HepG2 (cell line): ENCODE results near the gene TMEM145.

Experiments
- CTCF ChIP-seq: sonication (generic); formaldehyde crosslinking; IDR thresholded peaks from 2 replicates; pipeline ENCODE4 v1.5.0; 2020; ENCODE audit warnings: mild to moderate bottlenecking, missing genetic modification reagents, moderate library complexity
- HOXA7 ChIP-seq: sonication (generic); formaldehyde crosslinking; IDR thresholded peaks from 2 replicates; pipeline ENCODE4 v1.8.1; 2022; ENCODE audit warnings: mild to moderate bottlenecking, missing genetic modification reagents, moderate library complexity
- POLR2AphosphoS5 ChIP-seq: IDR thresholded peaks from 2 replicates; pipeline ENCODE4 v1.6.1; 2012; ENCODE audit warnings: low read depth, low read length
- PRMT3 ChIP-seq: sonication (generic); formaldehyde crosslinking; IDR thresholded peaks from 2 replicates; pipeline ENCODE4 v1.8.1; 2022; ENCODE audit warnings: low read depth, mild to moderate bottlenecking, moderate library complexity, missing genetic modification reagents, borderline replicate concordance
- ZBED4 ChIP-seq: sonication (generic); formaldehyde crosslinking; IDR thresholded peaks from 2 replicates; pipeline ENCODE4 v1.4.0; 2020; ENCODE audit warnings: missing genetic modification reagents, borderline replicate concordance
- ZNF512 ChIP-seq: sonication (generic); formaldehyde crosslinking; IDR thresholded peaks from 2 replicates; pipeline ENCODE4 v1.4.0; 2020; ENCODE audit warnings: mild to moderate bottlenecking, missing genetic modification reagents

- TF ChIP-seq CTCF (CRISPR knock-in tag), result no peak
- TF ChIP-seq ZBED4 (CRISPR knock-in tag), result no peak
- no peak for TF ChIP-seq PRMT3 (CRISPR knock-in tag)
- no peak for TF ChIP-seq POLR2AphosphoS5
- no peak for TF ChIP-seq HOXA7 (CRISPR knock-in tag)
- no peak for TF ChIP-seq ZNF512 (CRISPR knock-in tag)
Observed at GRCh38 chr19:42334697-42335373, 21.7 kb downstream of the TMEM145 start.
